Measurements from ENCODE around the gene SLC35F2. TPM values are rescaled to one million over a fixed set of nuclear protein-coding genes. Genes with fewer than 3 reads are reported as not detected.
"Not testable (repeated sequence)": the region's sequence is repeated elsewhere in the genome, so short reads cannot be mapped to it uniquely, and the experiment has no call there.

The SLC35F2 gene
- polyA plus RNA-seq, 4 donors, result 13.2 to 17.3 (median 16.2) TPM

GRCh38 chr11:107844041-107844440 is 14.5 kb downstream of the SLC35F2 start:
- no peak for DNase-seq (ENCODE audit: low read depth in 4 of 4, low spot score in 3 of 4)

- no peak for DNase-seq (ENCODE audit: low read depth in 4 of 4, low spot score in 3 of 4)
Observed at GRCh38 chr11:107842412-107843100, 16.0 kb downstream of the SLC35F2 start.

GRCh38 chr11:107840129-107840484 is 18.5 kb downstream of the SLC35F2 start:
- DNase-seq (ENCODE audit: low read depth in 4 of 4, low spot score in 3 of 4), result no peak

- DNase-seq (ENCODE audit: low read depth in 4 of 4, low spot score in 3 of 4), result no peak
Observed at GRCh38 chr11:107836851-107837250, 21.7 kb downstream of the SLC35F2 start.

GRCh38 chr11:107834995-107835394 is 23.6 kb downstream of the SLC35F2 start:
- no peak for DNase-seq (ENCODE audit: low read depth in 4 of 4, low spot score in 3 of 4)

GRCh38 chr11:107833926-107834325 is 24.7 kb downstream of the SLC35F2 start:
- not testable (repeated sequence) for DNase-seq (ENCODE audit: low read depth in 4 of 4, low spot score in 3 of 4)

- DNase-seq (ENCODE audit: low read depth in 4 of 4, low spot score in 3 of 4), result no peak
Observed at GRCh38 chr11:107830915-107831540, 27.6 kb downstream of the SLC35F2 start.

- DNase-seq (ENCODE audit: low read depth in 4 of 4, low spot score in 3 of 4), result no peak
Observed at GRCh38 chr11:107827041-107827440, 31.5 kb downstream of the SLC35F2 start.

- DNase-seq (ENCODE audit: low read depth in 4 of 4, low spot score in 3 of 4), result no peak
Observed at GRCh38 chr11:107825875-107826274, 32.7 kb downstream of the SLC35F2 start.

GRCh38 chr11:107824668-107825369 is 33.8 kb downstream of the SLC35F2 start:
- DNase-seq (ENCODE audit: low read depth in 4 of 4, low spot score in 3 of 4), result no peak

GRCh38 chr11:107821199-107821927 is 37.2 kb downstream of the SLC35F2 start:
- no peak for DNase-seq (ENCODE audit: low read depth in 4 of 4, low spot score in 3 of 4)

- DNase-seq (ENCODE audit: low read depth in 4 of 4, low spot score in 3 of 4), result no peak
Observed at GRCh38 chr11:107819361-107820014, 39.1 kb downstream of the SLC35F2 start.

GRCh38 chr11:107818491-107818890 is 40.1 kb downstream of the SLC35F2 start:
- DNase-seq (ENCODE audit: low read depth in 4 of 4, low spot score in 3 of 4), result no peak

GRCh38 chr11:107816028-107816427 is 42.6 kb downstream of the SLC35F2 start:
- no peak for DNase-seq (ENCODE audit: low read depth in 4 of 4, low spot score in 3 of 4)

GRCh38 chr11:107810875-107811274 is 47.7 kb downstream of the SLC35F2 start:
- no peak for DNase-seq (ENCODE audit: low read depth in 4 of 4, low spot score in 3 of 4)

GRCh38 chr11:107808521-107808920 is 50.1 kb downstream of the SLC35F2 start:
- no peak for DNase-seq (ENCODE audit: low read depth in 4 of 4, low spot score in 3 of 4)

- DNase-seq (ENCODE audit: low read depth in 4 of 4, low spot score in 3 of 4), result no peak
Observed at GRCh38 chr11:107804971-107805370, 53.6 kb downstream of the SLC35F2 start.

- no peak for DNase-seq (ENCODE audit: low read depth in 4 of 4, low spot score in 3 of 4)
Observed at GRCh38 chr11:107804211-107804610, 54.4 kb downstream of the SLC35F2 start.

- no peak for DNase-seq (ENCODE audit: low read depth in 4 of 4, low spot score in 3 of 4)
Observed at GRCh38 chr11:107801641-107802040, 56.9 kb downstream of the SLC35F2 start.

GRCh38 chr11:107799218-107799859 is 59.2 kb downstream of the SLC35F2 start:
- peak in 2 of 4 donors; percentile 28 to 38 for DNase-seq (ENCODE audit: low read depth in 4 of 4, low spot score in 3 of 4)
